NCI-H510A (cell line): ENCODE measurements around the gene KAT14.
A peak's percentile ranks its signal among the peaks of the same experiment; 100 is the strongest.
"Not testable (repeated sequence)": the region's sequence is repeated elsewhere in the genome, so short reads cannot be mapped to it uniquely, and the experiment has no call there.

Experiments used
- DNase-seq: peaks from one replicate; lab custom pipeline; 2025; lab: John Stamatoyannopoulos, UW

The KAT14 gene

GRCh38 chr20:18137412-18138265 lies at the start of gene KAT14, which contains the start of gene PET117:
TSS of gene KAT14 (plus strand) at chr20:18137863. CDS start at chr20:18142661, 4,798 bp downstream.
TSS of gene PET117 (plus strand) at chr20:18137863. CDS start at chr20:18137956, 93 bp downstream.
- DNase-seq, result peak; percentile 93

- DNase-seq, result not testable (repeated sequence)
Measured at GRCh38 chr20:18088298-18088697, 49.4 kb upstream of the KAT14 start.

GRCh38 chr20:18088841-18089240 lies 48.8 kb upstream of the KAT14 start:
- DNase-seq, result not testable (repeated sequence)

- DNase-seq, result no peak
Measured at GRCh38 chr20:18090044-18090443, 47.6 kb upstream of the KAT14 start.

- no peak for DNase-seq
Measured at GRCh38 chr20:18090477-18090876, 47.2 kb upstream of the KAT14 start.

- DNase-seq, result no peak
Measured at GRCh38 chr20:18091623-18092022, 46.0 kb upstream of the KAT14 start.

GRCh38 chr20:18092890-18093289 lies 44.8 kb upstream of the KAT14 start:
- no peak for DNase-seq

- DNase-seq, result no peak
Measured at GRCh38 chr20:18093388-18093787, 44.3 kb upstream of the KAT14 start.

- DNase-seq, result no peak
Measured at GRCh38 chr20:18094191-18094590, 43.5 kb upstream of the KAT14 start.

- not testable (repeated sequence) for DNase-seq
Measured at GRCh38 chr20:18100569-18100968, 37.1 kb upstream of the KAT14 start.

- no peak for DNase-seq
Measured at GRCh38 chr20:18101125-18101810, 36.4 kb upstream of the KAT14 start.

GRCh38 chr20:18103497-18103896 lies 34.2 kb upstream of the KAT14 start:
- no peak for DNase-seq

GRCh38 chr20:18108326-18108725 lies 29.3 kb upstream of the KAT14 start:
- no peak for DNase-seq

- not testable (repeated sequence) for DNase-seq
Measured at GRCh38 chr20:18128574-18128973, 9.1 kb upstream of the KAT14 start.

GRCh38 chr20:18132663-18133062 lies 5.0 kb upstream of the KAT14 start:
- no peak for DNase-seq

GRCh38 chr20:18133962-18134361 lies 3.7 kb upstream of the KAT14 start:
- DNase-seq, result no peak

- DNase-seq, result no peak
Measured at GRCh38 chr20:18138266-18138582, 561 bp downstream of the KAT14 start.

- DNase-seq, result no peak
Measured at GRCh38 chr20:18138639-18139583, 1.2 kb downstream of the KAT14 start.

GRCh38 chr20:18139832-18140231 lies 2.2 kb downstream of the KAT14 start:
- no peak for DNase-seq

- DNase-seq, result no peak
Measured at GRCh38 chr20:18144541-18145099, 7.0 kb downstream of the KAT14 start.

- DNase-seq, result no peak
Measured at GRCh38 chr20:18154342-18154741, 16.7 kb downstream of the KAT14 start.

- no peak for DNase-seq
Measured at GRCh38 chr20:18156045-18156444, 18.4 kb downstream of the KAT14 start.
